Mesothelial cell of epicardium (in vitro differentiated cells): Measurements from ENCODE around the gene SP5. TPM values are rescaled to one million over a fixed set of nuclear protein-coding genes. Genes with fewer than 3 reads are reported as not detected.
A peak's percentile ranks its signal among the peaks of the same experiment; 100 is the strongest.

Experiments
- DNase-seq, 2 experiments: peaks; one replicate each; pipeline ENCODE4 v3.0.0; 2021; ENCODE audit warnings: low spot score in 2 of 2; ENCODE audit not compliant: unreplicated experiment in 2 of 2
- H3K27ac Mint-ChIP-seq: 2 replicates; pipeline ENCODE4 v1.8.0; 2021; ENCODE audit warnings: mixed read lengths
- H3K27me3 Mint-ChIP-seq: 2 replicates; pipeline ENCODE4 v1.8.0; 2021; ENCODE audit warnings: low read depth, mixed read lengths
- H3K36me3 Mint-ChIP-seq: 2 replicates; pipeline ENCODE4 v1.8.0; 2021; ENCODE audit warnings: mixed read lengths
- H3K4me1 Mint-ChIP-seq: 2 replicates; pipeline ENCODE4 v1.8.0; 2021; ENCODE audit warnings: mixed read lengths
- H3K4me3 Mint-ChIP-seq: 2 replicates; pipeline ENCODE4 v1.8.0; 2021; ENCODE audit warnings: mild to moderate bottlenecking, moderate library complexity, mixed read lengths
- H3K9me3 Mint-ChIP-seq: 2 replicates; pipeline ENCODE4 v1.8.0; 2021; ENCODE audit warnings: mixed read lengths
- total RNA-seq: library from RNA; stranded (reverse); gene quantifications from 3 replicates; pipeline ENCODE4 v1.2.1, GENCODE V29; 2021
- TF ChIP-seq, protein P1 (sequence below): fragments of 200-600 bp; sonication (generic); IDR thresholded peaks from one replicate; pipeline ENCODE4 v1.5.0; 2021; ENCODE audit warnings: antibody characterized with exemption; ENCODE audit not compliant: unreplicated experiment

SP5 gene
- total RNA-seq, 1 donor from 2014 or later = 2.2 TPM

- DNase-seq = no peak
- Mint-ChIP-seq H3K27me3 (no peaks in the 10 kb centered on the region), H3K27ac (no peak overlapping the region), H3K36me3 (no peaks in the 10 kb centered on the region), H3K4me3 (no peak overlapping the region), H3K4me1 (peaks cover 1% of the 10 kb centered on the region), H3K9me3 (no peaks in the 10 kb centered on the region)
- TF ChIP-seq, protein P1, sequence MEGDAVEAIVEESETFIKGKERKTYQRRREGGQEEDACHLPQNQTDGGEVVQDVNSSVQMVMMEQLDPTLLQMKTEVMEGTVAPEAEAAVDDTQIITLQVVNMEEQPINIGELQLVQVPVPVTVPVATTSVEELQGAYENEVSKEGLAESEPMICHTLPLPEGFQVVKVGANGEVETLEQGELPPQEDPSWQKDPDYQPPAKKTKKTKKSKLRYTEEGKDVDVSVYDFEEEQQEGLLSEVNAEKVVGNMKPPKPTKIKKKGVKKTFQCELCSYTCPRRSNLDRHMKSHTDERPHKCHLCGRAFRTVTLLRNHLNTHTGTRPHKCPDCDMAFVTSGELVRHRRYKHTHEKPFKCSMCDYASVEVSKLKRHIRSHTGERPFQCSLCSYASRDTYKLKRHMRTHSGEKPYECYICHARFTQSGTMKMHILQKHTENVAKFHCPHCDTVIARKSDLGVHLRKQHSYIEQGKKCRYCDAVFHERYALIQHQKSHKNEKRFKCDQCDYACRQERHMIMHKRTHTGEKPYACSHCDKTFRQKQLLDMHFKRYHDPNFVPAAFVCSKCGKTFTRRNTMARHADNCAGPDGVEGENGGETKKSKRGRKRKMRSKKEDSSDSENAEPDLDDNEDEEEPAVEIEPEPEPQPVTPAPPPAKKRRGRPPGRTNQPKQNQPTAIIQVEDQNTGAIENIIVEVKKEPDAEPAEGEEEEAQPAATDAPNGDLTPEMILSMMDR = no peak
Measured at GRCh38 chr2:170761572-170761971, 46.4 kb downstream of the SP5 start.

DNA sequence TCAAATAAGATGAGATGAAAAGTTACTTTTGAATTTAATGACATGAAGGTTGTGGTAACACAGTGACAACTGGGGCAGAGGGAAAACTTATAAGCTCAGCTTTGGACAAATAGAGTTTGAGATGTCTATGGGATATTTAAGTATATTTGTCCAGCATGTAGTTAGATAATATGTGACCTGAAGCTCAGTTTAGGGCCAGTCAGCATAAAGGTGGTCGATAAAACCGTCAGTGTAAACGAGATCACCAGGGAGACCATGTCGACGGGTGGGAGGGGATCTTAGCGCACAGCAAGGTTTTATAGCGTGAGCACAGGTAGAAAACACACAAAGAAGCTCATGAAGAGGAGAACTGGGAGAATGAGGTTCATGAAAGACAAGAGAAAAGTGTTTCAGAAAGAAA lies 47.6 kb downstream of the SP5 start:
- no peak for DNase-seq
- TF ChIP-seq, protein P1 = no peak
- Mint-ChIP-seq H3K9me3 (no peaks in the 10 kb centered on the region), H3K4me3 (no peak overlapping the region), H3K27me3 (no peaks in the 10 kb centered on the region), H3K27ac (no peak overlapping the region), H3K36me3 (no peaks in the 10 kb centered on the region), H3K4me1 (peaks cover 3% of the 10 kb centered on the region)

DNA sequence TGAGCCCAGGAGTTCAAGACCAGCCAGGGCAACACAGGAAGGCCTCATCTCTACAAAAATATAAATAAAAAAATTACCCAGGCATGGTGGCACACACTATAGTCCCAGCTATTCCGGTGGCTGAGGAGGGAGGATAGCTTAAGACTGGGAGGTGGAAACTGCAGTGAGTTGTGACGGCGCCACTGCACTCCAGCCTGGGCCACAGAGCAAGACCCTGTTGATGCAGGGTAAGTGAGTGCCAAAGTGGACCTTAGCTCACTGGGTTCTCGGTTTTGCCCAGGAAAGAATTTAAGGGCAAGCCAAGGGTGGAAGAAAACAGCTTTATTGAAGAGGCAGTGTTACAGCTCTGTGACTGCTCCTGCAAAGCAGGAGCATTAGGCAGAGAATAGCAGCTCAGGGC lies 48.1 kb downstream of the SP5 start:
- Mint-ChIP-seq H3K4me3 (no peak overlapping the region), H3K27me3 (no peaks in the 10 kb centered on the region), H3K27ac (no peak overlapping the region), H3K36me3 (no peaks in the 10 kb centered on the region), H3K4me1 (peaks cover 3% of the 10 kb centered on the region), H3K9me3 (no peaks in the 10 kb centered on the region)
- no peak for DNase-seq
- TF ChIP-seq, protein P1 = no peak

- no peaks in the 10 kb centered on the region for H3K36me3 Mint-ChIP-seq
- H3K4me3 Mint-ChIP-seq = no peak overlapping the region
- no peaks in the 10 kb centered on the region for H3K27me3 Mint-ChIP-seq
- DNase-seq = no peak
- H3K4me1 Mint-ChIP-seq = peaks cover 3% of the 10 kb centered on the region
- TF ChIP-seq, protein P1 = no peak
- peak overlapping the region; percentile 8 for H3K27ac Mint-ChIP-seq
- no peaks in the 10 kb centered on the region for H3K9me3 Mint-ChIP-seq
Measured at GRCh38 chr2:170764880-170765261, 49.7 kb downstream of the SP5 start.

DNA sequence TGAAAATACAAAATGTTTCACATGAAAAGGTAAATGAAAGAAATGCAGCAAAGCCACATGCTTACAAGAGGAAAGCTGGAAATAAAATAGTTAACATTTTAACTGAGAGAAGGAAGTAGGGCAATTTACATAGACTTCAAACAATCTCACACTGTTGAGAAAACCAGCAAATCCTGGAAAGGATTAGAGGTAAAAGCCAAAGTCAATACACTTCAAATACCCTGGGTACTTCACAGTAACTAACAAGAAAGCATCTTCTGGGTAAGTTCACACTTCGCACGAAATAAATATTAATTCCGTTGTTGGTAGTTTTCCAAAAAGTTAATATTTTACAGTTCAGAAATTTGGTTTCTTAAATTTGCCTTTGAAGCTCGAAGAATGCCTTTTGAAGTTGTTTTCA lies 51.6 kb downstream of the SP5 start:
- peaks cover 5% of the 10 kb centered on the region for H3K27me3 Mint-ChIP-seq
- H3K27ac Mint-ChIP-seq = no peak overlapping the region
- DNase-seq = no peak
- H3K4me1 Mint-ChIP-seq = peaks cover 10% of the 10 kb centered on the region
- H3K4me3 Mint-ChIP-seq = no peak overlapping the region
- H3K9me3 Mint-ChIP-seq = no peaks in the 10 kb centered on the region
- H3K36me3 Mint-ChIP-seq = no peaks in the 10 kb centered on the region
- TF ChIP-seq, protein P1 = no peak

Other genes starting within 250 kb of the SP5 start
- 0.47 to 1.1 TPM (median 0.94 TPM) in 3 replicates for gene ERICH2, start 55.0 kb downstream of the SP5 start, total RNA-seq
- gene GAD1, start 101.5 kb downstream of the SP5 start, total RNA-seq = 0.20 to 0.34 TPM (median 0.31 TPM) in 3 replicates
- 85.5 to 91.1 TPM (median 86.8 TPM) in 3 replicates for gene GORASP2, start 213.9 kb downstream of the SP5 start, total RNA-seq